Trophoblast cell (in vitro differentiated cells and primary cell): ENCODE measurements around the gene PCDH11Y. TPM values are rescaled to one million over a fixed set of nuclear protein-coding genes. Genes with fewer than 3 reads are reported as not detected.
"Not testable (repeated sequence)": the region's sequence is repeated elsewhere in the genome, so short reads cannot be mapped to it uniquely, and the experiment has no call there.

ENCODE experiments used
- DNase-seq, 2 donors: peaks; one replicate each; pipeline ENCODE4 v3.0.0-alpha.2; 2016
- H2AFZ ChIP-seq: 2 replicates; pipeline ENCODE4 v1.6.1; 2013; ENCODE audit warnings: low read length, moderate library complexity, mild to moderate bottlenecking; ENCODE audit not compliant: insufficient read depth, poor library complexity
- H2AK5ac ChIP-seq: 2 replicates; pipeline ENCODE4 v1.6.1; 2013; ENCODE audit warnings: mild to moderate bottlenecking, low read length
- H2BK120ac ChIP-seq: 2 replicates; pipeline ENCODE4 v1.6.1; 2013; ENCODE audit warnings: low read length, mild to moderate bottlenecking, moderate library complexity; ENCODE audit not compliant: insufficient read depth, poor library complexity
- H2BK12ac ChIP-seq: 2 replicates; pipeline ENCODE4 v1.6.1; 2013; ENCODE audit warnings: mild to moderate bottlenecking, low read length, moderate library complexity
- H2BK5ac ChIP-seq: 2 replicates; pipeline ENCODE4 v1.6.1; 2013; ENCODE audit warnings: low read length, low read depth, moderate library complexity, mild to moderate bottlenecking; ENCODE audit not compliant: poor library complexity
- H3K14ac ChIP-seq: 2 replicates; pipeline ENCODE4 v1.6.1; 2013; ENCODE audit warnings: mild to moderate bottlenecking, low read length
- H3K18ac ChIP-seq: 2 replicates; pipeline ENCODE4 v1.6.1; 2013; ENCODE audit warnings: mild to moderate bottlenecking, low read length
- H3K23ac ChIP-seq: 2 replicates; pipeline ENCODE4 v1.6.1; 2013; ENCODE audit warnings: low read length
- H3K27ac ChIP-seq: 2 replicates; pipeline ENCODE4 v1.5.1; 2013; ENCODE audit warnings: low read depth, mild to moderate bottlenecking, inconsistent platforms, low read length, moderate library complexity
- H3K27me3 ChIP-seq: 2 replicates; pipeline ENCODE4 v1.6.1; 2013; ENCODE audit warnings: inconsistent platforms, mild to moderate bottlenecking, low read length, moderate library complexity; ENCODE audit not compliant: insufficient read depth
- H3K36me3 ChIP-seq, 2 experiments: 1 replicate in 1 of 2; 2 replicates in 1 of 2; pipeline ENCODE4 v1.6.1; 2013; ENCODE audit warnings: low read length in 2 of 2, mild to moderate bottlenecking in 2 of 2, moderate library complexity in 1 of 2; ENCODE audit not compliant: insufficient read depth in 2 of 2, control insufficient read depth in 1 of 2
- H3K4ac ChIP-seq: 2 replicates; pipeline ENCODE4 v1.6.1; 2013; ENCODE audit warnings: low read depth, mild to moderate bottlenecking, low read length, moderate library complexity
- H3K4me1 ChIP-seq, 2 experiments: 1 replicate in 1 of 2; 2 replicates in 1 of 2; pipeline ENCODE4 v1.6.1; 2013; ENCODE audit warnings: low read length in 2 of 2, mild to moderate bottlenecking in 2 of 2, moderate library complexity in 1 of 2; ENCODE audit not compliant: insufficient read depth in 2 of 2, control insufficient read depth in 1 of 2
- H3K4me2 ChIP-seq: 2 replicates; pipeline ENCODE4 v1.6.1; 2013; ENCODE audit warnings: inconsistent platforms, mild to moderate bottlenecking, low read length, moderate library complexity
- H3K4me3 ChIP-seq: 2 replicates; pipeline ENCODE4 v1.5.1; 2013; ENCODE audit warnings: mild to moderate bottlenecking, low read depth, low read length, inconsistent platforms
- H3K79me1 ChIP-seq: one replicate; pipeline ENCODE4 v1.6.1; 2013; ENCODE audit warnings: low read length
- H3K79me2 ChIP-seq: 2 replicates; pipeline ENCODE4 v1.6.1; 2013; ENCODE audit warnings: low read length, mild to moderate bottlenecking; ENCODE audit not compliant: control insufficient read depth, insufficient read depth, poor library complexity
- H3K9ac ChIP-seq: 2 replicates; pipeline ENCODE4 v1.6.1; 2013; ENCODE audit warnings: mild to moderate bottlenecking, low read length
- H3K9me3 ChIP-seq: 2 replicates; pipeline ENCODE4 v1.6.1; 2013; ENCODE audit warnings: low read depth, mild to moderate bottlenecking, control low read depth, inconsistent platforms, low read length; ENCODE audit not compliant: insufficient read depth
- H4K12ac ChIP-seq: 2 replicates; pipeline ENCODE4 v1.6.1; 2013; ENCODE audit warnings: low read depth, mild to moderate bottlenecking, low read length, moderate library complexity
- H4K8ac ChIP-seq: 2 replicates; pipeline ENCODE4 v1.6.1; 2013; ENCODE audit warnings: low read depth, mild to moderate bottlenecking, low read length, moderate library complexity
- H4K91ac ChIP-seq: one replicate; pipeline ENCODE4 v1.6.1; 2013; ENCODE audit warnings: low read depth, mild to moderate bottlenecking, low read length, moderate library complexity
- WGBS: extraction: QIAGEN DNeasy Blood & Tissue Kit; methylation state at CpG from one replicate; pipeline ENCODE4 v1.1.7; 2013; ENCODE audit warnings: missing lambda C conversion rate; ENCODE audit not compliant: insufficient read length, insufficient coverage; ENCODE audit errors: extremely low coverage; 5-methylcytosine and 5-hydroxymethylcytosine counted together
- polyA plus RNA-seq: library from polyadenylated mRNA; stranded (reverse); fragments of 200-250 nt; gene quantifications from 2 replicates; pipeline ENCODE4 v1.2.3, GENCODE V29; 2013

Gene PCDH11Y
- polyA plus RNA-seq, result 1.2 and 2.0 TPM in 2 replicates

GRCh38 chrY:5000057-5000456 lies at the start of gene PCDH11Y:
Gene PCDH11Y (plus strand): TSS chrY:5000296. CDS start chrY:5057100, 56,804 bp downstream.
- not testable (repeated sequence) for H3K27ac ChIP-seq, H3K79me2 ChIP-seq
- WGBS, result no CpG with 5 or more reads among the region's 21 CpGs

GRCh38 chrY:4967894-4968293 lies 32.2 kb upstream of the PCDH11Y start:
- H3K27ac ChIP-seq, H3K4me2 ChIP-seq, H3K14ac ChIP-seq, H3K4ac ChIP-seq, H3K79me1 ChIP-seq, H3K27me3 ChIP-seq, H3K4me3 ChIP-seq, H2BK5ac ChIP-seq, H3K4me1 ChIP-seq, H2AFZ ChIP-seq, H2BK12ac ChIP-seq, H4K12ac ChIP-seq, H3K18ac ChIP-seq, H2BK120ac ChIP-seq, H3K79me2 ChIP-seq, H3K36me3 ChIP-seq, H2AK5ac ChIP-seq, H3K23ac ChIP-seq, H3K9me3 ChIP-seq, DNase-seq, H4K8ac ChIP-seq, H4K91ac ChIP-seq, H3K9ac ChIP-seq: not testable (repeated sequence)
- no CpG with 5 or more reads among the region's 4 CpGs for WGBS

More at GRCh38 chrY:5000057-5000456, at the start of gene PCDH11Y:
- H2BK120ac ChIP-seq, H3K4me1 ChIP-seq, H3K23ac ChIP-seq, H4K12ac ChIP-seq, H2AK5ac ChIP-seq, H2AFZ ChIP-seq, H4K8ac ChIP-seq, H3K14ac ChIP-seq, H3K79me1 ChIP-seq, H2BK12ac ChIP-seq, H2BK5ac ChIP-seq, H3K18ac ChIP-seq, H3K27me3 ChIP-seq, H4K91ac ChIP-seq, H3K9ac ChIP-seq, H3K36me3 ChIP-seq, H3K9me3 ChIP-seq, H3K4ac ChIP-seq: not testable (repeated sequence)
- Histone ChIP-seq H3K4me3 (peak within 1 kb of the TSS; percentile 64), H3K4me2 (peak within 1 kb of the TSS; percentile 61)
- peak in 1 of 2 donors; percentile 7 for DNase-seq

GRCh38 chrY:4991743-4992400 lies 8.2 kb upstream of the PCDH11Y start:
- not testable (repeated sequence) for H3K9me3 ChIP-seq, H3K36me3 ChIP-seq, H4K91ac ChIP-seq, H2BK120ac ChIP-seq, H4K8ac ChIP-seq, H3K27me3 ChIP-seq, H3K23ac ChIP-seq, H3K4me2 ChIP-seq, H2AFZ ChIP-seq, DNase-seq, H3K79me2 ChIP-seq, H3K14ac ChIP-seq, H3K18ac ChIP-seq, H2BK5ac ChIP-seq, H4K12ac ChIP-seq, H2BK12ac ChIP-seq, H3K4ac ChIP-seq, H3K4me1 ChIP-seq, H2AK5ac ChIP-seq, H3K9ac ChIP-seq, H3K79me1 ChIP-seq, H3K4me3 ChIP-seq, H3K27ac ChIP-seq
- WGBS, result no CpG with 5 or more reads among the region's 8 CpGs

- not testable (repeated sequence) for H3K4ac ChIP-seq, H2BK12ac ChIP-seq, H3K4me3 ChIP-seq, H2BK5ac ChIP-seq, H3K14ac ChIP-seq, H3K27me3 ChIP-seq, H3K36me3 ChIP-seq, H3K23ac ChIP-seq, H3K4me1 ChIP-seq, H4K12ac ChIP-seq, H4K91ac ChIP-seq, H3K79me2 ChIP-seq, H3K27ac ChIP-seq, H3K9me3 ChIP-seq, H3K4me2 ChIP-seq, H3K9ac ChIP-seq, H3K18ac ChIP-seq, DNase-seq, H3K79me1 ChIP-seq, H2AK5ac ChIP-seq, H2AFZ ChIP-seq, H4K8ac ChIP-seq, H2BK120ac ChIP-seq
- WGBS, result no CpG with 5 or more reads among the region's 5 CpGs
These were observed 5.2 kb upstream of the PCDH11Y start for GRCh38 chrY:4994892-4995291.
